T-helper 1 cell treated with Interleukin-12 subunit alpha and Interleukin-12 subunit beta and Interleukin-4 antibody, amounts not matched to agents 30 μg/mL and 1 μg/mL, for 36 hours (primary cell): ENCODE measurements around the gene ABTB2.
"Not testable (repeated sequence)": the region's sequence is repeated elsewhere in the genome, so short reads cannot be mapped to it uniquely, and the experiment has no call there.

Source experiments
- H3K27ac Mint-ChIP-seq: one replicate; pipeline ENCODE4 v1.8.0; 2021; ENCODE audit warnings: mild to moderate bottlenecking, mixed read lengths
- H3K27me3 Mint-ChIP-seq: one replicate; pipeline ENCODE4 v1.8.0; 2021; ENCODE audit warnings: low read depth, mixed read lengths
- H3K36me3 Mint-ChIP-seq: one replicate; pipeline ENCODE4 v1.8.0; 2021; ENCODE audit warnings: low read depth, mixed read lengths
- H3K4me1 Mint-ChIP-seq: one replicate; pipeline ENCODE4 v1.8.0; 2021; ENCODE audit warnings: low read depth, mixed read lengths
- H3K4me3 Mint-ChIP-seq: one replicate; pipeline ENCODE4 v1.8.0; 2021; ENCODE audit warnings: mild to moderate bottlenecking, moderate library complexity, mixed read lengths
- H3K9me3 Mint-ChIP-seq: one replicate; pipeline ENCODE4 v1.8.0; 2021; ENCODE audit warnings: mixed read lengths

ABTB2 gene

GRCh38 chr11:34252015-34252414 lies 105.8 kb downstream of the ABTB2 start:
- Mint-ChIP-seq H3K9me3 (no peaks in the 10 kb centered on the region), H3K27me3 (peaks cover 51% of the 10 kb centered on the region), H3K4me3 (no peak overlapping the region), H3K27ac (no peak overlapping the region), H3K4me1 (peaks cover 54% of the 10 kb centered on the region), H3K36me3 (peaks cover 2% of the 10 kb centered on the region)

- H3K4me1 Mint-ChIP-seq = peaks cover 57% of the 10 kb centered on the region
- peaks cover 2% of the 10 kb centered on the region for H3K36me3 Mint-ChIP-seq
- H3K9me3 Mint-ChIP-seq = no peaks in the 10 kb centered on the region
- H3K27me3 Mint-ChIP-seq = peaks cover 46% of the 10 kb centered on the region
- H3K4me3 Mint-ChIP-seq = peak overlapping the region; percentile 30
- H3K27ac Mint-ChIP-seq = no peak overlapping the region
These were observed 106.2 kb downstream of the ABTB2 start for GRCh38 chr11:34251589-34251980.

DNA sequence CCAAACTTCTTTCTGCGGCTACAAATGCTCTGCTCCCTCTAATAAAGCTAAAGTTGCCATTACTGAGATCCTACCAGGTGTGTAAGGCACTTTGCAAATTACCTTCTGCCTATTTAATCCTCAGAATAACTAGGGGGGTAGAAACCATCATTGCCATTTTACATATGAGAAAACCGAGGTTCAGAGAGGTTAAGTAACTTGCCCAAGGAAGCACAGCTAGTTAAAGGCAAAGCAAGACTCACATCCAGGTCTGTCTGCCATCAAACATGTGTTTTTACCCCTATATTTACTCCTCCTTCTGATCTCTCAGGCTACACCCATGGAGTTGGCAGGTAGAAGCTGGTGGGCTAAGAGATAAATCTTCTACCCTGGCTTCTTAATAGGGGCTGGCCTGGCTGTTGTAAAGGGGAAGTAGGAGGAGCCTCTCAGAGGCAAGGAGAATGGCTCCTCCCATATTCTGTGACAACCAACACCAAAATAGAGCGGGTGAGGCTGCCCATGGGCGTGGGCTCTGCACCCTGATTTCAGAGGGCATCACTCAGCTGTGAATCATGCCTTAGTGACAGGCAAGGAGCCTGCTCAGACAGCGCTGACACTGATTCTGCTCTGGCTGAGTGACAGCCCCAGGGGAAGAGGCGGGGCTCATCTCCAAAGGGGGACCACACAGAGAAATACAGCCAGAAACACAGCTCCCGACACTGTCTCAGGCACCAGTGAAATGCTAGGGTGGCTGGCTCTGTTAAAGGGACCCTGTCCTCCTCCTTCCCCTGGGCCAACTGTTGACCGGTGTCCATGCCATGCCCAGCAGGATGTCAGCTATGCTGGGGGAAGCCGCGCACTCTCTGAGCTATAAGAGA lies 106.8 kb downstream of the ABTB2 start:
- H3K4me1 Mint-ChIP-seq = peaks cover 58% of the 10 kb centered on the region
- peak overlapping the region; percentile 30 for H3K4me3 Mint-ChIP-seq
- no peak overlapping the region for H3K27ac Mint-ChIP-seq
- H3K27me3 Mint-ChIP-seq = peaks cover 40% of the 10 kb centered on the region
- H3K36me3 Mint-ChIP-seq = peaks cover 2% of the 10 kb centered on the region
- H3K9me3 Mint-ChIP-seq = no peaks in the 10 kb centered on the region

GRCh38 chr11:34250211-34250610 lies 107.6 kb downstream of the ABTB2 start:
- no peak overlapping the region for H3K27ac Mint-ChIP-seq
- H3K27me3 Mint-ChIP-seq = peaks cover 37% of the 10 kb centered on the region
- peaks cover 63% of the 10 kb centered on the region for H3K4me1 Mint-ChIP-seq
- H3K36me3 Mint-ChIP-seq = peaks cover 2% of the 10 kb centered on the region
- no peak overlapping the region for H3K4me3 Mint-ChIP-seq
- no peaks in the 10 kb centered on the region for H3K9me3 Mint-ChIP-seq

DNA sequence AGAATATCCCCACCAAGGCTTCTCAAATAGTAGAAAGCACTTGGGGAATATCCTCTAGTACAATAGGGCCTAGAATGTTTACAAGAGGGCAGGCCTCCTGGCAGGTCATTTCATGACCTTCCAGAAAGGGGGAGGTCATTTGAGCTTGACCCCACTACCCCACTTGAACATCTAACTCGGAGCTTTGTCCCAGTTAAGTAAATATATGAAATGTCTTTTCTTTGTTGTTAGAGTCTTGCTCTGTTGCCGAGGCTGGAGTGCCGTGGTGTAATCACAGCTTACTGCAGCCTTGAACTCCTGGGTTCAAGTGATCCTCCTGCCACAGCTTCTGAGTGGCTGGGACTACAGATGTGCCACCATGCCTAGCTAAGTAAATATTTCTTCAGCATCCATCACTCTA lies 108.4 kb downstream of the ABTB2 start:
- Mint-ChIP-seq H3K4me1 (peaks cover 65% of the 10 kb centered on the region), H3K27me3 (peaks cover 33% of the 10 kb centered on the region), H3K27ac (no peak overlapping the region), H3K9me3 (no peaks in the 10 kb centered on the region), H3K4me3 (no peak overlapping the region), H3K36me3 (peaks cover 2% of the 10 kb centered on the region)

- not testable (repeated sequence) for H3K9me3 Mint-ChIP-seq, H3K4me3 Mint-ChIP-seq, H3K27ac Mint-ChIP-seq, H3K36me3 Mint-ChIP-seq
- Mint-ChIP-seq H3K4me1 (peaks cover 73% of the 10 kb centered on the region), H3K27me3 (peaks cover 20% of the 10 kb centered on the region)
These were observed 111.3 kb downstream of the ABTB2 start for GRCh38 chr11:34246511-34246910.

- Mint-ChIP-seq H3K4me3 (peak overlapping the region; percentile 12), H3K36me3 (peaks cover 2% of the 10 kb centered on the region), H3K4me1 (peaks cover 59% of the 10 kb centered on the region), H3K27ac (no peak overlapping the region), H3K9me3 (no peaks in the 10 kb centered on the region), H3K27me3 (peaks cover 17% of the 10 kb centered on the region)
These were observed 112.8 kb downstream of the ABTB2 start for GRCh38 chr11:34245041-34245440.

DNA sequence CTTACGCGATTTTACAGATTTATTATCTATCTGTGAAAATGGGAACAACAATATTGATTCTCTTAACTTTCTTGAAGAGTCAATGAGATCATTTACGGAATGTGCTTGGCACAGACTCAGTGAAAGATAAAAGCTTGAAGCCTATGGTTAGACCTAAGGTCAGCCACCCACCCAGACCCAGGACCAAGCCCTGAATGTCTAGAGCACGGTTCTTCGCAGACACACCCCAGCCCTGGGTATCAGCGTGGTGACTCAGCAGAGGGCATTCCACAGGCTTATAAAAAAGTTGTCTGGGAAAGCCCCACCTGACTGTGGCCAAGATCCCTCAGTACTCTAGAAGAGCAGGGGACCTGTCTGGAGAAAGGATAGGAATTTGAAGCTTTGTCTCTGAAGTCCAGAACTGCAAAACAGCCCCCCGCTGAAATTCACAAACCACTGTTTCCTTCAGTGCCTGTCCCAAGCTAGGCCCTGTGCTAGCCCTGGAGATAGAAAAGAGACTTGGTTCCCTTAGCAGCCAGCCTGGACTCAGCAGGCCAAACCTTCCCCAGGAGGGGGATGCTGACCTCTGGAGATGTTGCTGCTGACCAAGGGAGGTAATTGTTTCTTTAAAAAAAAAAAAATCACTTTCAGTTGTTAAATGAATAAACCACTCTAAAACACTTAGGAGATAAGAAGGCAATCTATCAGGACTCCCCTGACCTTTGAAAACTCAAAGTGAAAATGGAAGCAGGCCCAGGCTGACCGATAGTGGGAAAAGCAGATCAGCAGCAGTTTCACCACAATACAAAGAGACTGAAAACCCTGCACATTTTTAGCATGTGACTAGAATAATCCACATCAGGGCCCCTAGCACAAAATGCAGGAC lies 114.0 kb downstream of the ABTB2 start:
- Mint-ChIP-seq H3K9me3 (no peaks in the 10 kb centered on the region), H3K4me1 (peaks cover 54% of the 10 kb centered on the region), H3K27me3 (peaks cover 12% of the 10 kb centered on the region), H3K4me3 (peak overlapping the region; percentile 35), H3K27ac (no peak overlapping the region), H3K36me3 (no peaks in the 10 kb centered on the region)

DNA sequence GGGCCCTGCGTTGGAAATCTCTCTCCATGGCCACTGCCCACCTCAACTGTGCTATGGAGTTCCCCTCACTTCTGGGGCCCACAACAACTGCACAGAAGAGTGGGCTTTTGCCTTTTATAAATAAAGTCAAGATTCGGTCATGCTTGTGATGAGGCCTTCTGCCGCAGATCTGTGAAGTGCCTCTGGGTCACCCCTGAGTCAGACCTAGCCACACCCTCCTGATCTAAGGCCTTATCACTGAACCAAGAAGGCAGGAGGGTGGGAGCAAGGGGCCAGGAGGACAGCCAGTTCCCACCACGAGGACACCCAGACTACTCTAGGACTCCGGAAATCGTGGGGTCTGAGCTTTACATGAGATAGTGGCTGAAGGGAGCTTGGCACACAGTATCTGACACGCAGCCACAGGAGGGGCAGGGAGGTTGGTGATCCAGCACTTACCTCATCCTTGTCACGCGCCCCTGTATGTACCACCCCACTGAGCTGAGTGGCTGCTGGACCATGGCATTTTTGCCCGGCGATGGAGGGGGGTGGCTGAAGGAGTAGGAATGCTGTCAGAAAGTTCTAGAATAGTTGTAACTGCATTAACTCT lies 115.7 kb downstream of the ABTB2 start:
- peaks cover 17% of the 10 kb centered on the region for H3K27me3 Mint-ChIP-seq
- H3K27ac Mint-ChIP-seq = no peak overlapping the region
- no peak overlapping the region for H3K4me3 Mint-ChIP-seq
- H3K4me1 Mint-ChIP-seq = peaks cover 41% of the 10 kb centered on the region
- no peaks in the 10 kb centered on the region for H3K36me3 Mint-ChIP-seq
- no peaks in the 10 kb centered on the region for H3K9me3 Mint-ChIP-seq

DNA sequence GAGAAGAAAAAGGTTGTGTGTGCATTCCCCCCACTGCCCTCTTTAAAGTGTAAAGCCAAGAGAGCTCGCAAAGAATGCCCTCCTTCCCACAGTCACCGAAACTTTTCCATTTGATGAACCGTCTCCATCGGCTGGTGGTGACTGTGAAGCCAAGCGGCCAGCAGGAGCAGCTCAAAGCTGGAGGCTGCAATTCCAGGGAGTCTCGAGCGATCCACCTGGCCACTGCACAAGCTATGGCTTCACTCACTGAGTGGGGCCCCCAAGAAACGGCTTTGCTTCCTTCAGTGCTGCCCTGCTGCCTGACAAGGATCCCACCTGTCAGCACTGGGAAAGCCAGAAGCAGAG lies 117.7 kb downstream of the ABTB2 start:
- peaks cover 24% of the 10 kb centered on the region for H3K27me3 Mint-ChIP-seq
- H3K4me3 Mint-ChIP-seq = no peak overlapping the region
- no peaks in the 10 kb centered on the region for H3K9me3 Mint-ChIP-seq
- peaks cover 43% of the 10 kb centered on the region for H3K4me1 Mint-ChIP-seq
- H3K27ac Mint-ChIP-seq = no peak overlapping the region
- no peaks in the 10 kb centered on the region for H3K36me3 Mint-ChIP-seq

DNA sequence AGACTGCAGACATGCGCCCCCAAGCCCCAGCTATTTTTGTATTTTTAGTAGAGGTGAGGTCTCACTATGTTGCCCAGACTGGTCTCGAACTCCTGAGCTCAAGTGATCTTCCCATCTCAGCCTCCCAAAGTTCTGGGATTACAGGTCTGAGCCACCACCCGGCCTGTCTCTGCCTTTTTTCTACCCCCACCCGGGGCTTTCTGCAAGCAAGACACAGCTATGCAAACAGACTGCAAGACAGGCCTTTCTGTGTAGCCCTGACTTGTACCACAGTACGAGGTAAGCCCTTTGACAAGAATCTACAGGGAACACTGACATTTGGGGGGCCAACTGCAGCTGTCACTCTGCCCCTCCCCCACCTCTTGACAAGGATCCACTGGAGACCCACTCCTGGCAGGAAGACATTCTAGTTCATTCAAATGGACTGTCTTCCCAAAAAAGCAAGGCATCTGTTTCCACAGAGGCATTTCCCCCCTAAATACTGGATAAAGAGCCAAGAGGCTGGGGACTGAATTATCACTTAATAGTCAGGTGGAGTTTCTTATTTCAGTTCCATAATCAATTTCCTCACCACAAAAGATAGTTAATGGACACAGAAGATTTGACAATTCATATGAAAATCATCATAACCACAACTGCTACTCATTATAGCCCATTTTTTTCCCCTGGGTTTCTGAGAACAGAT lies 118.2 kb downstream of the ABTB2 start:
- Mint-ChIP-seq H3K36me3 (no peaks in the 10 kb centered on the region), H3K27ac (no peak overlapping the region), H3K4me3 (no peak overlapping the region), H3K4me1 (peaks cover 43% of the 10 kb centered on the region), H3K9me3 (no peaks in the 10 kb centered on the region), H3K27me3 (peaks cover 24% of the 10 kb centered on the region)

DNA sequence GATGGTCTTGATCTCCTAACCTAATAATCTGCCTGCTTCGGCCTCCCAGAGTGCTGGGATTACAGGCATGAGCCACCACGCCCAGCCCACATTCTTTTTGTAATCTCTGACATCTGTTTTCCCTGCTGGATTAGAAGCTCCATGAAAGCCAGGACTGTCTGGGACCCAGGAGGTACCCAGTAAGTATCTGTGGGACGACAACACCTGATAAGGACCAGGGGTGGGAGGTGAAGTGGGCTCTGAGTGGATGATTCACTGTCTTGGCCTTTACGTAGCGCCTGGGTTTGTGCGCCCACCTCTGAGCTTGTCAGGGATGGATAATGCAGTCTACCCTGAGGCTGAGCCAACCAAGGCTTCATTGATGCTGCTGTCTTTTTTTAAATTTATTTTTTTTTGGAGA lies 118.8 kb downstream of the ABTB2 start:
- Mint-ChIP-seq H3K4me3 (no peak overlapping the region), H3K27ac (no peak overlapping the region), H3K9me3 (no peaks in the 10 kb centered on the region), H3K27me3 (peaks cover 24% of the 10 kb centered on the region), H3K36me3 (no peaks in the 10 kb centered on the region), H3K4me1 (peaks cover 42% of the 10 kb centered on the region)

DNA sequence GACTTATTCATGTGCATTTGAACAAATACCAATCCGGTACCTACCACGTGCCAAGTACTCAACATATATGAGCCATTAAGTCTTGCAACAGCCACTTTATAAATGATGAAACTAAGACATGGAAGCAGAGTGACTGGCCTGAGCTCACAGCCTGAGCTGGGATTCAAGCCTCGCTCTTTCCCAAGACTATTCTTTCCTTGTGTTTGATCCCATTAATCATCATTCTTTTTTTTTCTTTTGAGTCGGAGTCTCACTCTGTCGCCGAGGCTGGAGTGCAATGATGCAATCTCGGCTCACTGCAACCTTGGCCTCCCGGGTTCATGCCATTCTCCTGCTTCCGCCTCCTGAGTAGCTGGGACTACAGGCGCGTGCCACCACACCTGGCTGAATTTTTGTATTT lies 119.3 kb downstream of the ABTB2 start:
- Mint-ChIP-seq H3K4me1 (peaks cover 40% of the 10 kb centered on the region), H3K27ac (no peak overlapping the region), H3K27me3 (peaks cover 24% of the 10 kb centered on the region)

DNA sequence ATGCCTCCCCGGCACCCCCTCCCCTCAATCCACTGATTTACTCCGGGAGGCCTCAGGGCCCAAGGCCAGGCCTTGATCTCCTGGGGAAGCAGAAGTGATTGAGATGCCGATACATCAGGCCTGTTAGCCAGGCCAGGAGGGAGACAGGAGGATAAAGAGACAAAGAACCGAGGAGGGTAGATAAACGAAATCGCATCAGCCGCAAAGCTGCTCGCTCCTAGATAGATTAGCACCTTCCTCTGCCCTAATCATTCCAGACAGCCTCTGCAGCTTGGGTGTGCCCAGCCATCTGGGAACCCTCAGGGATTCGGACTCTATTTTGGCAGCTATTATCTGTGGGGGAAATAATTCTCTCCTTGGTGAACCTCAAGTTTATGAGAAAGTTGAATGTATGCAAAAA lies 121.2 kb downstream of the ABTB2 start:
- H3K4me3 Mint-ChIP-seq = no peak overlapping the region
- no peaks in the 10 kb centered on the region for H3K9me3 Mint-ChIP-seq
- H3K4me1 Mint-ChIP-seq = peaks cover 36% of the 10 kb centered on the region
- H3K27ac Mint-ChIP-seq = no peak overlapping the region
- peaks cover 1% of the 10 kb centered on the region for H3K36me3 Mint-ChIP-seq
- H3K27me3 Mint-ChIP-seq = peaks cover 21% of the 10 kb centered on the region

More for the DNA sequence above, 119.3 kb downstream of the ABTB2 start:
- no peak overlapping the region for H3K4me3 Mint-ChIP-seq
- H3K9me3 Mint-ChIP-seq = no peaks in the 10 kb centered on the region
- peaks cover 1% of the 10 kb centered on the region for H3K36me3 Mint-ChIP-seq
